Astrocyte (in vitro differentiated cells and primary cell): ENCODE measurements around the gene WFS1. TPM values are rescaled to one million over a fixed set of nuclear protein-coding genes. Genes with fewer than 3 reads are reported as not detected.

Experiments
- DNase-seq: peaks from one replicate; pipeline ENCODE4 v3.0.0-alpha.2; 2010; ENCODE audit warnings: low read depth
- FAIRE-seq: peaks from 2 replicates; lab custom pipeline; 2011; peaks lifted over from hg19 to GRCh38; lab: Jason Lieb, UNC
- H2AFZ ChIP-seq: 2 replicates; pipeline ENCODE4 v1.6.0; 2012; ENCODE audit warnings: low read depth, low read length, inconsistent platforms
- H3K27ac ChIP-seq: 2 replicates; pipeline ENCODE4 v1.5.1; 2011; ENCODE audit warnings: low read depth, low read length, inconsistent platforms
- H3K27me3 ChIP-seq: 2 replicates; pipeline ENCODE4 v1.6.0; 2011; ENCODE audit warnings: low read length, inconsistent platforms; ENCODE audit not compliant: insufficient read depth
- H3K36me3 ChIP-seq: 2 replicates; pipeline ENCODE4 v1.5.1; 2011; ENCODE audit warnings: low read length, inconsistent platforms; ENCODE audit not compliant: insufficient read depth
- H3K4me1 ChIP-seq: 2 replicates; pipeline ENCODE4 v1.5.1; 2011; ENCODE audit warnings: low read length, inconsistent platforms; ENCODE audit not compliant: insufficient read depth
- H3K4me2 ChIP-seq: 2 replicates; pipeline ENCODE4 v1.6.0; 2012; ENCODE audit warnings: low read length, inconsistent platforms
- H3K4me3 ChIP-seq: 2 replicates; pipeline ENCODE4 v1.5.1; 2011; ENCODE audit warnings: low read depth, mild to moderate bottlenecking, low read length, inconsistent platforms; ENCODE audit not compliant: insufficient read depth
- H3K79me2 ChIP-seq: 2 replicates; pipeline ENCODE4 v1.6.0; 2012; ENCODE audit warnings: mild to moderate bottlenecking, low read length, inconsistent platforms; ENCODE audit not compliant: insufficient read depth
- H3K9ac ChIP-seq: 2 replicates; pipeline ENCODE4 v1.6.0; 2012; ENCODE audit warnings: mild to moderate bottlenecking, low read length, inconsistent platforms
- H3K9me3 ChIP-seq: 2 replicates; pipeline ENCODE4 v1.5.1; 2012; ENCODE audit warnings: low read depth, mild to moderate bottlenecking, low read length, inconsistent platforms; ENCODE audit not compliant: insufficient read depth
- H4K20me1 ChIP-seq: 2 replicates; pipeline ENCODE4 v1.6.0; 2012; ENCODE audit warnings: low read length, inconsistent platforms; ENCODE audit not compliant: insufficient read depth
- H3K27ac Mint-ChIP-seq: one replicate; pipeline ENCODE4 v1.8.0; 2021; ENCODE audit warnings: mild to moderate bottlenecking, mixed read lengths; ENCODE audit not compliant: unreplicated experiment
- H3K27me3 Mint-ChIP-seq: one replicate; pipeline ENCODE4 v1.8.0; 2021; ENCODE audit warnings: low read depth, mixed read lengths; ENCODE audit not compliant: unreplicated experiment
- H3K36me3 Mint-ChIP-seq: one replicate; pipeline ENCODE4 v1.8.0; 2021; ENCODE audit warnings: low read depth, mixed read lengths; ENCODE audit not compliant: unreplicated experiment
- H3K4me1 Mint-ChIP-seq: one replicate; pipeline ENCODE4 v1.8.0; 2021; ENCODE audit warnings: low read depth, mixed read lengths; ENCODE audit not compliant: unreplicated experiment
- H3K4me3 Mint-ChIP-seq: one replicate; pipeline ENCODE4 v1.8.0; 2021; ENCODE audit warnings: mild to moderate bottlenecking, moderate library complexity, mixed read lengths; ENCODE audit not compliant: unreplicated experiment
- H3K9me3 Mint-ChIP-seq: one replicate; pipeline ENCODE4 v1.8.0; 2021; ENCODE audit warnings: mild to moderate bottlenecking, mixed read lengths; ENCODE audit not compliant: unreplicated experiment
- CTCF ChIP-seq: IDR thresholded peaks from 2 replicates; pipeline ENCODE4 v1.5.1; 2011; ENCODE audit warnings: low read depth, mild to moderate bottlenecking, inconsistent platforms, low read length, moderate library complexity; ENCODE audit not compliant: insufficient read depth
- EZH2 ChIP-seq: IDR thresholded peaks from 2 replicates; pipeline ENCODE4 v1.6.1; 2012; ENCODE audit warnings: mild to moderate bottlenecking, low read length, inconsistent platforms; ENCODE audit not compliant: insufficient read depth
- total RNA-seq: library from RNA; stranded (reverse); gene quantifications from 2 replicates; pipeline ENCODE4 v1.2.1, GENCODE V29; 2021

WFS1 gene
- total RNA-seq, 1 donor from 2014 or later = 39.0 TPM

DNA sequence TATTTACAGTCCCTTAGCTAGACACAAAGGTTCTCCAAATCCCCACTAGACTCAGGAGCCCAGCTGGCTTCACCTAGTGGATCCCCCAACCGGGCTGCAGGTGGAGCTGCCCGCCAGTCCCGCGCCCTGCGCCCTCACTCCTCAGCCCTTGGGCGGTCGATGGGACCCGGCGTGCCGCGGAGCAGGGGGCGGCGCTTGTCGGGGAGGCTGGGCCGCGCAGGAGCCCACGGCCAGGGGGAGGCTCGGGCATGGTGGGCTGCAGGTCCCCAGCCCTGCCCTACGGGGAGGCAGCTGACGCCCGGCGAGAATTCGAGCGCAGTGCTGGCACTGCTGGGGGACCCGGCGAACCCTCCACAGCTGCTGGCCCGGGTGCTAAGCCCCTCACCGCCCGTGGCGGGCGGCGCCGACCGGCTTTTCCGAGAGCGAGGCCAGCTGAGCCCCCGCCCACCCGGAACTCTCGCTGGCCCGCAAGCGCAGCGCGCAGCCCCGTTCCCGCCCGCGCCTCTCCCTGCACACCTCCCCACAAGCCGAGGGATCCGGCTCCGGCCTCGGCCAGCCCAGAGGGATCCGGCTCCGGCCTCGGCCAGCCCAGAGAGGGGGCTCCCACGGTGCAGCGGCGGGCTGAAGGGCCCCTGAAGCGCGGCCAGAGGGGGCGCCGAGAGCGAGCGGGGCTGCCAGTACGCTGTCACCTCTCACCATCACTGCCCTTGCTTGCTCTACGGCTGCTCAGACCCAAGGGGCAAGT lies 39.4 kb downstream of the WFS1 start:
- Histone ChIP-seq H3K4me1 (no peaks in the 10 kb centered on the region), H2AFZ (peak overlapping the region; percentile 56), H3K79me2 (no peaks in the 10 kb centered on the region), H3K9ac (peak overlapping the region; percentile 31), H3K36me3 (no peaks in the 10 kb centered on the region), H3K9me3 (no peaks in the 10 kb centered on the region), H3K4me3 (peak overlapping the region; percentile 52), H3K4me2 (peak overlapping the region; percentile 82), H3K27me3 (peaks cover 8% of the 10 kb centered on the region), H4K20me1 (no peaks in the 10 kb centered on the region), H3K27ac (no peak overlapping the region)
- no peak overlapping the region for H3K27ac Mint-ChIP-seq
- H3K4me3 Mint-ChIP-seq = peak overlapping the region; percentile 86
- H3K36me3 Mint-ChIP-seq = peaks cover 6% of the 10 kb centered on the region
- peaks cover 2% of the 10 kb centered on the region for H3K4me1 Mint-ChIP-seq
- no peak for FAIRE-seq
- no peak for TF ChIP-seq EZH2
- TF ChIP-seq CTCF = no peak
- peaks cover 1% of the 10 kb centered on the region for H3K9me3 Mint-ChIP-seq
- no peak for DNase-seq
- peaks cover 60% of the 10 kb centered on the region for H3K27me3 Mint-ChIP-seq

DNA sequence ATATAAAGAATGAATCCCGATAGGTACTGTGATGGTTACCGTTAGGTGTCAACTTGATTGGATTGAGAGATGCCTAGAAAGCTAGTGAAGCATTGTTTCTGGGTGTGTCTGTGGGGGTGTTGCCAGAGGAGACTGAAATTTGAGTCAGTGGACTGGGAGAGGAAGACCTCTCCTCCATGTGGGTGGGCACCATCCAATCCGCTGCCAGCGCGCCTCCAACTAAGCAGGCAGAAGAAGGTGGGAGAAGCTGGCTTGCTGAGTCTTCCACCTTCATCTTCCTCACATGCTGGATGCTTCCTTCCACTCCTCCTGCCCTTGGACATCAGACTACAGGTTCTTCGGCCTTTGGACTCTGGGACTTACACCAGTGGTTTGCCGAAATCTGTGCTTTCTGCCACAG lies 40.1 kb downstream of the WFS1 start:
- H3K4me3 Mint-ChIP-seq = peak overlapping the region; percentile 86

More for the DNA sequence above, 40.1 kb downstream of the WFS1 start:
- Histone ChIP-seq H3K27ac (no peak overlapping the region), H3K4me2 (peak overlapping the region; percentile 82), H2AFZ (peak overlapping the region; percentile 25), H3K9me3 (no peaks in the 10 kb centered on the region), H3K79me2 (no peaks in the 10 kb centered on the region), H3K4me3 (peak overlapping the region; percentile 52), H3K4me1 (no peaks in the 10 kb centered on the region), H3K36me3 (no peaks in the 10 kb centered on the region), H3K9ac (no peak overlapping the region), H4K20me1 (no peaks in the 10 kb centered on the region), H3K27me3 (peaks cover 8% of the 10 kb centered on the region)
- DNase-seq (no peak), FAIRE-seq (no peak)
- no peak for TF ChIP-seq CTCF
- TF ChIP-seq EZH2 = no peak
- peaks cover 60% of the 10 kb centered on the region for H3K27me3 Mint-ChIP-seq
- no peak overlapping the region for H3K27ac Mint-ChIP-seq
- peaks cover 4% of the 10 kb centered on the region for H3K36me3 Mint-ChIP-seq
- peaks cover 1% of the 10 kb centered on the region for H3K9me3 Mint-ChIP-seq
- H3K4me1 Mint-ChIP-seq = peaks cover 2% of the 10 kb centered on the region
